ENCODE data around the gene TYW5.

DNA sequence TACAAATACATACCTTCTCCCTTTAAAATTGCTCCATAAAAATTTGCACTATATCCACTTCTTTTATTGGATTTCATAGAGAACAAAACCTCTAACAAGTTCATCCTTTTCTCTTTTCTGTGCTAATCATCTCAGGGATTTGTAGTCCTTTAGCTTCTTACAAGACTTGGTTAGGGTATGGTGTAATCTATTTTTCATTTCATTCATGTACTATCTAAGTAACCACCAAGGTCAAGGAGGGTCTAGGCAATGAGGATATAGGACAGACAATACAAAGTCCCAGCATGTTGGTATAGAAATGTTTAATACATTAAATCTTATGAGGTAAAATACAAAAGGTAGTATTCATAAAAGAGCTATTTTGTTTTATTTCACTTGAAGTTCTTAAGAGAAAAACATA is 26.7 kb downstream of the TYW5 start:
- TF ChIP-seq, protein P1, sequence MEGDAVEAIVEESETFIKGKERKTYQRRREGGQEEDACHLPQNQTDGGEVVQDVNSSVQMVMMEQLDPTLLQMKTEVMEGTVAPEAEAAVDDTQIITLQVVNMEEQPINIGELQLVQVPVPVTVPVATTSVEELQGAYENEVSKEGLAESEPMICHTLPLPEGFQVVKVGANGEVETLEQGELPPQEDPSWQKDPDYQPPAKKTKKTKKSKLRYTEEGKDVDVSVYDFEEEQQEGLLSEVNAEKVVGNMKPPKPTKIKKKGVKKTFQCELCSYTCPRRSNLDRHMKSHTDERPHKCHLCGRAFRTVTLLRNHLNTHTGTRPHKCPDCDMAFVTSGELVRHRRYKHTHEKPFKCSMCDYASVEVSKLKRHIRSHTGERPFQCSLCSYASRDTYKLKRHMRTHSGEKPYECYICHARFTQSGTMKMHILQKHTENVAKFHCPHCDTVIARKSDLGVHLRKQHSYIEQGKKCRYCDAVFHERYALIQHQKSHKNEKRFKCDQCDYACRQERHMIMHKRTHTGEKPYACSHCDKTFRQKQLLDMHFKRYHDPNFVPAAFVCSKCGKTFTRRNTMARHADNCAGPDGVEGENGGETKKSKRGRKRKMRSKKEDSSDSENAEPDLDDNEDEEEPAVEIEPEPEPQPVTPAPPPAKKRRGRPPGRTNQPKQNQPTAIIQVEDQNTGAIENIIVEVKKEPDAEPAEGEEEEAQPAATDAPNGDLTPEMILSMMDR (IDR thresholded peaks at IDR 0.05; ENCODE audit: low read depth, low read length, poor library complexity, severe bottlenecking): no peak
- no peak for TF ChIP-seq EZH2phosphoT487 (IDR thresholded peaks at IDR 0.05; ENCODE audit: borderline replicate concordance, low read length)
